COLO668 (cell line): Measurements from ENCODE around the gene NKD1.

ENCODE experiments used
- DNase-seq: peaks from one replicate; lab custom pipeline; 2025; ENCODE audit not compliant: unreplicated experiment; lab: John Stamatoyannopoulos, UW

NKD1 gene

GRCh38 chr16:50598256-50598894, 50.2 kb downstream of the NKD1 start:
- DNase-seq: no peak

GRCh38 chr16:50598936-50599361, 50.8 kb downstream of the NKD1 start:
- no peak for DNase-seq

GRCh38 chr16:50599494-50599893, 51.3 kb downstream of the NKD1 start:
- no peak for DNase-seq

GRCh38 chr16:50600582-50601283, 52.5 kb downstream of the NKD1 start:
- DNase-seq: no peak

- DNase-seq: no peak
Observed at GRCh38 chr16:50601341-50601740, 53.1 kb downstream of the NKD1 start.

- DNase-seq: no peak
Observed at GRCh38 chr16:50602126-50602525, 53.9 kb downstream of the NKD1 start.

- DNase-seq: no peak
Observed at GRCh38 chr16:50602531-50603205, 54.5 kb downstream of the NKD1 start.

- no peak for DNase-seq
Observed at GRCh38 chr16:50603206-50604064, 55.2 kb downstream of the NKD1 start.

- DNase-seq: no peak
Observed at GRCh38 chr16:50604065-50604418, 55.8 kb downstream of the NKD1 start.

- no peak for DNase-seq
Observed at GRCh38 chr16:50604610-50605009, 56.4 kb downstream of the NKD1 start.

GRCh38 chr16:50605733-50606430, 57.7 kb downstream of the NKD1 start:
- no peak for DNase-seq

- no peak for DNase-seq
Observed at GRCh38 chr16:50606431-50607050, 58.3 kb downstream of the NKD1 start.

GRCh38 chr16:50607051-50607431, 58.8 kb downstream of the NKD1 start:
- DNase-seq: no peak

- DNase-seq: no peak
Observed at GRCh38 chr16:50607447-50607846, 59.3 kb downstream of the NKD1 start.

- no peak for DNase-seq
Observed at GRCh38 chr16:50607970-50608557, 59.9 kb downstream of the NKD1 start.

GRCh38 chr16:50609049-50609448, 60.9 kb downstream of the NKD1 start:
- DNase-seq: no peak

- DNase-seq: no peak
Observed at GRCh38 chr16:50609471-50609870, 61.3 kb downstream of the NKD1 start.

- DNase-seq: no peak
Observed at GRCh38 chr16:50610331-50611262, 62.4 kb downstream of the NKD1 start.
